HG02588 (cell line): ENCODE measurements around the gene CDNF.

Source experiments
- ATAC-seq: cut with Tn5 transposase; IDR thresholded peaks from one replicate; pipeline ENCODE4 v1.9.1; 2021; ENCODE audit warnings: mild to moderate bottlenecking, moderate library complexity; ENCODE audit not compliant: unreplicated experiment

CDNF gene

DNA sequence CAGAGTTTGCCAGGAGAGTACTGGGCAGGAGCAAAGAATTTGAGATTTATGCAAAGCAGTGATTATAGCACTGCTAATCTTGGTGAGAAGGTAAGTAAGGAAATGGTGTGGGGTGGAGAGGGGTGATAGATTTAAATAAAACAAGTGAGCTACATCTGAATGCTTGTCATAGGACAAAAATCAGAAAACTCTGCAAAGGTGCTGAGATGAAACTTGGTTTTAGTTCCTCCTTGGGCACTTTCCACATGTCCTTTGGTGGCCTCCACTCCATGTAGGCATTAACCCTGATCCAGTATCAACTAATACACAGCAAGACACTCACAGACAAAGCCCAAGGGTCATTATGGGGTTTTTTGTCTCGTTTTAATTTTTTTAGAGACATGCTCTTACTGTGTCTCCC is 37.4 kb downstream of the CDNF start:
- ATAC-seq: no peak

DNA sequence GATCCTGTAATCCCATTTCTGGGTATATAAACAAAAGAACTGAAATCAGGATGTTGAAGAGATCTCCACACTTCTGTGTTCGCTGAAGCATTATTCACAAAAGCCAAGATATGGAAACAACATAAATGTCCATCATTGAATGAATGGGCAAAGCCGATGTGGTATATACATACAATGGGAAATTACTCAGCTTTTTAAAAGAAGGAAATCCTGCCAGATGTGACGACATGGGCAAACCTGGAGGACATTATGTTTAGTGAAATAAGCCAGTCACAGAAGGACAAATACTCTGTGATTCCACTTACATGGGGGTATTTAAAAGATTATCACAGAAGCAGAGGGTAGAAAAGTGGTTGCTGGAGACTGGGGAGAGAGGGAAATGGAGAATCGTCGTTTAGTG is 39.2 kb downstream of the CDNF start:
- ATAC-seq: no peak

DNA sequence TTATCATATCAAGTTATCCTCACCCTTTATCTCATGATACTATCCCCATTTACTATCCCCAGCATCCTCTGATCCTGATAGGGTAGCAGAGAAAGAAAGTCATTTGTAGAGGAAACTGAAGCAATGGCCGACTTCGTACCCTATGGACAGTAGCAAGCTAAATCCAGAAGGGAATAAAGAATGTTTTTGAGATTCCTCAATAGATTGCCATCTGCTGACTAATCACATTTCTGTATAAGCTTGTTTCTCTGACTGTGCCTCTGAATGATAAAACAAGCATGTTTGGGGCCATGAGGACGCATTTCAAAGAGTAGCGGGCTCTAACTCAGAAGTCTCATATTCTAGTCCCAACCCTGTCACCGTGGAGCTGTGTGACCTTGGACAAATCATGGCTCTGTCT is 49.9 kb downstream of the CDNF start:
- ATAC-seq: no peak

DNA sequence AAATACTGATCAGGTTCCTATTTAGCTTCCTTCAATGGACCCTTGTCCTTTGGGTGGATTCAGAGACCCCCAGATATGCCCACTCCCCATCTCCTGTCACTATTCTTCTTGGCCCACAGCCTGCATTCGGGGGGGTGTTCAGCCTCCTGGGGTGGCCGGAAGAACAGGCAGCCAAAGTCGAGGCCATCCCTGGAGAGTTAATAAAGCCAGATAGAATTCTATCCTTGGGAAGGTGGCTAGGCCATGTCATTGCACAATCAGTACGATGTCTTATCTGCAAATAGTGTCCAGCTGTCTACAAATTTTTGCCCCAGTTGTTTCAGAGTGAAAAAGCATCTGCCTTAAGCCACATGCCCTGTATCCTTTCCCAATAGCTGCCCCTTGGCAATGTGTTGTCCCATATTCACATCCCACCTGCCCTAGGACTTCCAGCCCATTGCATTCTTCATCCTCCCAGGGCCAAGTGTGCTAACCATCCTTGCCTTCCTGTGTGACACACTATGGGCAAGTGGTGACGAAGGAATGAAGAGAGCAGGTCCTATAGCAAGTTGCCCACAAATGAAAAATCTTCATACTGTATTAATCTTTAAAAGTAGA is 53.3 kb downstream of the CDNF start:
- ATAC-seq: no peak

DNA sequence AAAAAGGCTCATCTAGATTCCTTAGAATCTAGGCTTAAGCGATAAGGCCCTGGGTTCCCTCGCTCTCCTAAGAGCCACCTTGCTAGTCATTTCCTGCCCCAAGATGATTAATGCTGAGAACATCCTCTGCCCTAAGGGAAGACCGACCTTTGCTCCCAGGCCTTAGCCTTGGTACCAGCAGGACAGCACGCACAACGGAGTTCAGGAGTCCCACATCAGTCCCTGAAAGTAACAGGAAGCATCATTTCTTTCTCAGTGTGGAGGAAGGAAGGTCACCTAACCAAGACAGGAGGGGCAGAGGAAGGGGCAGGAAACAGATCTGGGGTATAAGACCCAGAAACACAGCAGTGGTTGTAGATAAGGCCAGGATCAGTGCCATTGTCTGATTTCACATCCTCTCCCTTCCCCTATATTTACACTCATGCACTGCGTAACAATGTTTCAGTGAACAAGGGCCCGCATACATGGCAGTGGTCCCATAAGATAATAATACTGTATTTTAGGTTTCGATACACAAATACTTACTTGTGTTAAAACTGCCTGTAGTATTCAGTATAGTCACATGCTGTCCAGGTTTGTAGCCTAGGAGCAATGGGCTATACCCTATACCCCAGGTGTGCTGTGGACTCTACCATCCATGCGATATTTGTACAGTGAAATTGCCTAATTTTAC is 55.0 kb downstream of the CDNF start:
- no peak for ATAC-seq

DNA sequence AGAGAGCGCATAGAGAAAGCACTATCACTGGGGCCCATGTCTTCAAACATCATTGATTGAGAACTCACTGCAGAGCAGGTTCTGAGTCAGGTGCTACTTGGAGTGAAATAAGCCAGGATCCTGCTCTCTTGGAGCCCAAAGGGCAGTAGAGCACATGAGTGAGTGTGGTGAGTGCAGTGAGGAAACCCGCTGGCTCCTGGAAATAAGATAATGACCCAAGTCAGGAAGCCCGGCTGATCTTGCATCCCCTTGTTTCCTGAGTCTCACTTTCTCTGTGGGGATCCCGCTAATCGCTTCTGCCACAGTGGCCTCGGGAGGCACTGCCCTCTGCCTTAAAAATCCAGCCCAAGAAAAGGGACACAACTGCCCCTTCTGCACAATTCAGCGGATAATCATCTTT is 56.1 kb downstream of the CDNF start:
- ATAC-seq: no peak

DNA sequence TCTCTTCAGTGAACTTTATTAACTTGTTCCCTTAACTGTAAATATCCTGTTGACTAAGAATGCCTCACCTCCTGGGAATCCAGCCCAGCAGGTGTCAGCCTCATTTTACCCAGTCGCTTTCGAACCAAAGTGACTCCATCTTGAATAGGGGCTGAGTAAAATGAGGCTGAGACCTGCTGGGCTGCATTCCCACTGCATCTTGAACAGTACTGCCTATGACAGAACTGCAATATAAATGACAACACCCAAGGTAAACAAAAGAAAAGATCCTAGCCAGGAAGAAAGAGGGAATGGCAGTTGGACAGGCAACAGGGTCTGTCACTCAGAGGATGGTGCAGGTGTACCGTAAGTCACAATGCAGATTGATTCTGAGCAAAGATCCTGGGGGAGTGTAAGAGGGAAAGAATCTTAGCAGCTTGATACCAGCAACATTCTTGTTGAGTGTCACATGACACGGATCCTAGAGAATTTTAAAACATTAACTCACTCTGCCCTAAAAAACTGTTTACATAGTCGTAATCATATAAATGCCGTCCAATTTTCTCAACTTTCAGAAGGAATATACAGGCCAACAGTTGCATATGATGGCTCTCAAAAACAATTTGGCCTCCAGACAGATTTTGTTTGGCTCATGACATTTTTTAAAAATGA is 58.7 kb downstream of the CDNF start:
- ATAC-seq: no peak

DNA sequence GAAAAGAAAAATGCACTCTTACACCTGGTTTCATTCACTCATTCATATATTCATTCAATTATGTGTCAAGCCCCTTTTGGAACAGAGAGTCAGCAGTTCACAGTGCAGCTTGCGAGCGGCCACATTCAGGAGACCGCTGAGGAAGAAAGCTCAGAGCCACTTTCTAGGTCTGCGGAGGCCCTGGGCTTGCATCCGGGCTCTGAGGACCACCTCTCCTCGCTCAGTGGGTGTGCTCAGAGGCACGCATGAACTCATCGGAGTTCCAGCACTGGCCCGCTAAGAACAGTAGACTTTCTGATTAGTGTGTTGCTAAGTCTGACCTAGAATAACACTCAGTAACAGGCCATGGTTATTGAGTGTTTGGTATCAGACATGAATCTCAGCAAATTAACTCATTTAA is 61.3 kb downstream of the CDNF start:
- ATAC-seq: no peak

DNA sequence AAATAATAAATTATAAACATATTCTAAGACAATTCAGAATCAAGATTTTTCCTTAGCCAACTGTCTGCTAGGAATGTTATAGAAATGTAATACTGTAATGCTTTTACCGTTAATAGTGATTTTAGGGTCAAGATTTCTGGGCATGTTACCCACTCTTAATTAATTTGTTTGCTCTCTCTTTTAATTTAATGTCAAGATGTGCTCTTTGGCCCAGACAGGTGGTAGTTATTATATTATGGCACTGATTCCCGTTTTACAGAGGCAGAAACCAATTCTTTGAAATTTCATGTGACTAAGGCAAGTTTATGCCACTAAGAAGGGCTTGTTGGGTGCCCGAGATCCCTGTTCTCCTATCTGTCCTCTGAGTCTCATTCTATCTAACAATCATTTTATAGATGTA is 62.2 kb downstream of the CDNF start:
- no peak for ATAC-seq

DNA sequence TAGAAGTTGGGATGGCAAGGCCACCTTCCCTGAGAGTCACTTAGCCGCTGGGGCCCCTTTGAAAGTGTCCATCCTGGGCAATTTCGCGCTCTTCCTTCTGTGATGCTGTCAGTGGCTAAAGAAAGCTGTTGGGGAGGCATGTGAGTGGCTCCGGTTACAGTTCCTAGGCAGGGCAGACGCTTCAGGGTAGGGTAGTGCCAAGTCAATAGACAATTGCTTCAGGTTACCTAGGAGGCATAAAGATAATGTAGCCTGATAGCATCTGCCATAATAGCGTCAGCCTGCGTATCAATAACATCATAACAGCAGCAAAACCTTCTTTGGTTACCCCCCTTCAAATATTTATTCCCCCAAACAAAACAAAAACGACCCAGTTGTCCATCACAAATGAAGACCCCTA is 63.0 kb downstream of the CDNF start, which contains the start of gene FAM107B:
TSS of gene FAM107B (minus strand) at position 101 of the 400 bp plus-strand sequence. CDS start 234 bp downstream, outside the sequence.
- ATAC-seq: no peak

DNA sequence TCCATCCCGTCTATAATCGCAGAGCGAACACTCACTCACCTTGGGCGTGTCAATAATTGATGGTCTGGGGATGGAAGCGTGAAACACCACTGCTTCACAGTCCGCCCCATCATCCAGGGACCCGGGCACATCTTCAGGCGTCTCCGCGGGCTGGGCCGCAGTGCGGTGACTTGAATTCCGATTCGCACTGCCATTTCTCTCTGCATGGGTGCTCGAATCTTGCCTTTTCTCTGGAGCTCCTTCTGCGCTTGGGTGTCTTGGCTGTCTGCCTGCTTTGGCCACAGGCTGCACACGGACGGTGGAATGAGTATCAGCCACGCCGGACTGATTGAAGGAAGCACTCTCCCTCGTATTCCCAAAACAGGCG is 63.6 kb downstream of the CDNF start:
- no peak for ATAC-seq

DNA sequence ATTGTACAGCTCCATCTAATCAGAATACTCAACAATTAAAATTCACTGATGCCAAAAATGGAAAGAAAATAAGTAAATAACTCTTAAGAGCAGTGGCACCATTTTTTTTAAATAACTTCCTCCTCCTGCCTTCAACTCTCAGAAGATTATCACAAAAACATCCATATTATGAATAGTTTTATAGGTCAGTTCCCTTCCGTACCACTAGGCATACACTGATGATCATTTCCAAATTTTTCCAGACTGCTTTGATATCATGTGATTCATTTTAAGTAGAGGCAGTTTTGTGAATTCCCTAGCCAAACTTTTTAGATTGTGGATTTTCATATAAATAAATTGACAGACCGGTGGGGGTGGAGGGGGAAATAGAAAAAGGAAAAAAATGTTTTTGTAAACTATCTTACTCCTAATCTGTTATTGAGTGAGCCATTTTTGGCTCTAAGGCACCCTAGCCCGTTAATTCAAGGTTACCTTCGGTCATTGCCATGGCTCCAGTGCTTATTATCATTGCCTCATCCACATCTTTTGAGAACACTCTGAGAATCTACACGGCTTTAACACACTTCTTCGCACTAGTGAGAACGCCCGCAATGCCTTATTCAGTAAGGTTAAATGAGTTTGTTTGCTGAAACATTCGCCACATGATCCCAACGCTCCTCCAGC is 64.2 kb downstream of the CDNF start:
- ATAC-seq: no peak

DNA sequence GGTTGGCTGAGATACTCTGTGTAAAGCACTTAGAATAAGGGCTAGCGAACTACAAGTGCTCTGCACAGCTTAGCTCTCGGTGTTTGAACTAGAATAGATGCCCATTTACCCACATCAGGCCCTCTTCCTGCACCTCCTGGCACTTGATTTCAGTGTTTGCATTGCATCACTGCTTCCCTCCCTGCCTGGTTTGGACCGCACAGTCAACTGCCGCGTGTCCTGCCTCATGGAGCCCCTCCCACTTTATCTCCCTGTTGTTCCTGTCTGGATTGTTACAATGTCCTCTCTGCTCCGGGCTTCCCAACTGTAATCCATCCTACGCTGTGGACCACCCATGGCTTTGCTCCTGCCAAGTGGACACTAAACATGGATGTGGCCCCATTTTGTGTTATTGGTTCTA is 65.4 kb downstream of the CDNF start:
- ATAC-seq: no peak

DNA sequence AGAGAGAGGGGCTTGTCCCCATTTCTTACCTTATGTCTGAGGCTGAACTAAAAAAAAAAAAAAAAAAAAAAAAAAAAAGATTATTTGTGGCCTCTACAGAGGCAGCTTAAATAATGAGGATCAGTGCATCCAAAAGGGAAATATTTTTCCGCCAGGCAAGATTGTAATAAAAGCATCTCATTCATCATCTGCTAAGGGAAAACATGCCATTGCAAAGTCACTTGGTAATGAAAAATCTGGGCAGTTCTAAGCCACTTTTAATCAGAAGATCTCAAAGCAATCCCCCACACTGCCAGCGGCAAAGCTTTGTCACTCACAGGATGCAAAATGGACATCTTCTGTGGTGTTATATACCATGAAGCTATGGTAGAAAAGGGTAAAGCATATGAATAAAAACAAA is 66.9 kb downstream of the CDNF start:
- ATAC-seq: no peak
